GM12864 (cell line): ENCODE measurements around the gene ALK.

Source experiments
- DNase-seq: peaks from one replicate; pipeline ENCODE4 v3.0.0-alpha.2; 2011; ENCODE audit warnings: low read depth
- H3K4me3 ChIP-seq: 2 replicates; pipeline ENCODE4 v1.5.1; 2011; ENCODE audit warnings: mild to moderate bottlenecking, low read depth, low read length, control low read depth
- TF ChIP-seq, protein P1 (sequence below): IDR thresholded peaks from 2 replicates; pipeline ENCODE4 v1.5.1; 2011; ENCODE audit warnings: low read depth, mild to moderate bottlenecking, moderate library complexity, low read length, control low read depth, inconsistent platforms; ENCODE audit errors: missing control alignments

ALK gene

DNA sequence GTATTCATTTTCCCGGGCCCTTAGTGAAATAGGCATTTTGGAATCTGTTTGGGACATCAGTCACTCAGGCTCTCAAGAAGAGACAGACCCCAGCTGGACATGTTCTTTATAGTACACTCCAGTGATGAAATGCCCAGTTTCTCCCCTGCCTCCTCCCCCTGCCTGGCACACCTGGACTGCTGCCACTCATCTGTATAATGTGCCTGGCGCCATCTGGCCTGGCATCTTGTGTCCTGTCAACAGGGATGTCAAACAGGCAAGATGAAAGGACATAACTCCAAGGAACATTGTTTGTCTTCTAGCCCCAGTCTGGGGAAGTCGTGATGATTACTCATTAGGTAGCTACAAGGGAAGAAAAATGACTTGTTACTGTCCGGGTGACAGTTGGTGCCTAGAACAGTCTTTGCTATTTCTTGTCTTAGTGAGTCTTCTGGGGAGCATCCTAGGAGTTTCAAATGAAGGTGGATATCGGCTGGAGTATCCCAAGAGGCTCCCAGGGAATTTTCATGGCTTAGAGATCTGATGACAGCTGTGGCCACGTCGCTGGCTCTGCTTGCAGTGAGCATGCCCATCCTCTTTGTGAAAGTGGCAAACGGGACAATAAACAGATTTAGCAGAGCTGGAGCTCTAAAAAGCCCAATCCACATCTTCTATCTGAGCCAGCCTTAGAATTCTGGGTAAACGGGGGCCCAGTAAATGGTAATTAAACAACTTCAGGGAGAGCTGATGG, 153.6 kb downstream of the ALK start:
- H3K4me3 ChIP-seq: no peak overlapping the region
- TF ChIP-seq, protein P1, sequence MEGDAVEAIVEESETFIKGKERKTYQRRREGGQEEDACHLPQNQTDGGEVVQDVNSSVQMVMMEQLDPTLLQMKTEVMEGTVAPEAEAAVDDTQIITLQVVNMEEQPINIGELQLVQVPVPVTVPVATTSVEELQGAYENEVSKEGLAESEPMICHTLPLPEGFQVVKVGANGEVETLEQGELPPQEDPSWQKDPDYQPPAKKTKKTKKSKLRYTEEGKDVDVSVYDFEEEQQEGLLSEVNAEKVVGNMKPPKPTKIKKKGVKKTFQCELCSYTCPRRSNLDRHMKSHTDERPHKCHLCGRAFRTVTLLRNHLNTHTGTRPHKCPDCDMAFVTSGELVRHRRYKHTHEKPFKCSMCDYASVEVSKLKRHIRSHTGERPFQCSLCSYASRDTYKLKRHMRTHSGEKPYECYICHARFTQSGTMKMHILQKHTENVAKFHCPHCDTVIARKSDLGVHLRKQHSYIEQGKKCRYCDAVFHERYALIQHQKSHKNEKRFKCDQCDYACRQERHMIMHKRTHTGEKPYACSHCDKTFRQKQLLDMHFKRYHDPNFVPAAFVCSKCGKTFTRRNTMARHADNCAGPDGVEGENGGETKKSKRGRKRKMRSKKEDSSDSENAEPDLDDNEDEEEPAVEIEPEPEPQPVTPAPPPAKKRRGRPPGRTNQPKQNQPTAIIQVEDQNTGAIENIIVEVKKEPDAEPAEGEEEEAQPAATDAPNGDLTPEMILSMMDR: no peak
- DNase-seq: no peak

DNA sequence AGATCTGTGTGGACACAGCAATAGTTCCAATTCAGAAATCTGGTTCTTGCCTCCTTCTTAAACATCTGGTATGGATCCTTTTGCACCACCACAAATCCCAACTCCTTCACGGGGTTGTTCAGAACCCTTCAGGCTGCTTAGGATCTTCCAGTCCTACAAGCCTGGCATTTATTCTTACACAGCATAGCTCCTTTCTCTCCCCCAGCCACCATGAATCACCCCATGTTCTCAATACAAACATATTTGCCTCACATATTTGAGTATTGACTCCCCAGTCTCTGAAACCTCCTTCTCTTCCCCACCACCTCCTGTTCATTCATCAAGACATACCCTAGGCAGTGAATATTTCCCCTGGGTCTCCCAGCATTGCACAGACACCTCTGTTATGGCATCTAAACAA, 155.2 kb downstream of the ALK start:
- TF ChIP-seq, protein P1: no peak
- no peak for DNase-seq
- H3K4me3 ChIP-seq: no peak overlapping the region

DNA sequence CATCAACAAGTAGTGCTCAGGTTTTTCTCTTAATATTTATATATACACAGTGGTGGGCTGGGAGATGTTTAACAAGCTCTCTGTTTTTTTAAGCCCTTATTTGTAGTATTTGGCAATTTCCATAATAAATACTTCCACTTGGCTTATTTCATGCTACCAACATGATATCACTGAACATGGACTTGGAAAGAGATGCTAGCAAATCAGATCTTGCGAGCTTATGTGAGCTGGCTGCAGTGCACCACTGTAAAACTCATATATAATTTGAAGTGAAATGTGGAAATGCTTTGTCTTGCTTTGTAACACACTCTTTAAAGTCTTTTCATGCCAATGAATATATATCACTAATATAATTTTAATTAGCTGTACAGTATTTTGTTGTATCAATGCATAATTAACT, 155.7 kb downstream of the ALK start:
- no peak for DNase-seq
- TF ChIP-seq, protein P1: no peak
- no peak overlapping the region for H3K4me3 ChIP-seq

DNA sequence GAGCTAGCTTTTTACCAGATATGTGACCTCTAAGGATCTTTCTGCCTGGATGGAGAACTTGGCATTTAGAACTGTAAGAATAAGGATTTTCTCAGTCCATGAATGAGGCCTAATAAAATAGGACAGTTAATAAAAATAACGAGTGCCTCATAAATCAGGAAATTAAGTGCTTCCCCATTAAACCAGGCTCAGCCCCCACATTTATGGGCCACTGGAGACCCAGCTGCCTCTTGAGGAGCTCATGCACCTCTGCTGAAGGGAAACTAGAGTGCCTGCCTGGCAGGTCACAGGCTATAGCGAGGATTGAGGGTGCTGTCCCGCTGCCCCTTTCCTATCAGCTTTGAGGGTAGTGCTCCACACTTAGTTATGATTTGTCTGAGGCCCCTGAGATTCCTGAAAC, 158.0 kb downstream of the ALK start:
- DNase-seq: no peak
- H3K4me3 ChIP-seq: no peak overlapping the region
- TF ChIP-seq, protein P1: no peak

DNA sequence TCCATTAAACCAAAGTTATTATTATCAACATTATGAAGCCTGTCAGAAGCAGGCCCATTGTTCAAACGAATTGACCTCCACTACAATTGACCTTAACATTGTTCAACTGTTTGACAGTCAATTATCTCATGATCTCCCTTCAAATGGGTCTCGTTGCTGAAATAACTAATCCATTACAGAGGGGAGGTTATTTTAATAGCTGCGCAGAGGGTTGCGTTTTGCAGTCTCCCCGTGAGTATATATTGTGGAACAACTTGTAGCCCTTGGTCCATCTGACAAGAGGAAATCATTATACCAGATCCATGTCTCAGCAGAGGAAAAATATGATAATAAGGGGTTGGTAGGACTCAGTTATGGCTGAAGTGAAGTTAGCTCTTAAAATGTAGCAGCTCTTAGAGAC, 159.1 kb downstream of the ALK start:
- no peak overlapping the region for H3K4me3 ChIP-seq
- TF ChIP-seq, protein P1: no peak
- DNase-seq: no peak

DNA sequence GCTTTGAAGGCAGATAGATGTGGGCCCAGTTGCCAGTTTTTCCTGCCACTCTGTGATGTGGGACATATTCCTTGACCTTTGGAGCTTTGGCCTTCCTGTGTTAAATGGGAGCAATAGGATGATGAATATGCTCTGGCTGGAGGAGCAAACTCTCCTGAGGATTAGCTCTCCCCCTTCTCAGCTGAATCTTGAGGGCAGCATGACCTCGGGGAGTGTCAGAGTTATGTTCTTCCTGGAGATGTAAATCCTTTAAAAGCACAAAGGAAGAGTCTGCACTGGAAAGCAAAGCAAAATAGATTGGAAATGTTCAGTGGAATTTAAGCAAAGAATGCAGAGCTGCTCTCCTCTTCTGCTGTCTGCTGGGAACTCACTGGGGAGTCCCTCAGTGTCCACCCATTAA, 160.1 kb downstream of the ALK start:
- DNase-seq: no peak
- TF ChIP-seq, protein P1: no peak
- H3K4me3 ChIP-seq: no peak overlapping the region

DNA sequence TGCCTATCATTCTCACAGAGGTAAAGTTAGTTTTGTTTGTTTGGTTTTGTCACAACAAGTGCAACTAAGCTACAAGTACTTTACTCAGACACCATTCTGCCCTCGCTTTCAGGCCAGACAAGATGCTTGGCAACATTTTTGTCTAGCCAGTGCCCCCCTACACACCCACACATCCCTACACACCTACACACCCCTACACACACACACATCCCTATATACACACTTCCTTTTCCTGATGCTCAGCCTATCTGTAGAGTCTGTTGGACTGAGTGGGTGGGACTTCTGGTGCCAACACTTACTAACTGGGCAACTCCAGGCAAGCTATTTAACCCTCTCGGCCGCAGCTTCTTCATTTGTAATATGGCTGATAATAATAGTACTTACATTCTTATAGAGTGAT, 161.4 kb downstream of the ALK start:
- TF ChIP-seq, protein P1: no peak
- H3K4me3 ChIP-seq: no peak overlapping the region
- DNase-seq: no peak
